KMS-11 (cell line): ENCODE results near the gene SLC16A6.
"Not testable (repeated sequence)": the region's sequence is repeated elsewhere in the genome, so short reads cannot be mapped to it uniquely, and the experiment has no call there.

Experiments
- H2AFZ ChIP-seq: fragments of 200-600 bp; sonication (generic); 2 replicates; pipeline ENCODE4 v1.6.1; 2016; ENCODE audit warnings: antibody characterized with exemption, mixed run types, low read depth
- H3K27ac ChIP-seq: fragments of 200-600 bp; sonication (generic); 2 replicates; pipeline ENCODE4 v1.6.1; 2016; ENCODE audit warnings: mild to moderate bottlenecking, mixed run types
- H3K27me3 ChIP-seq: fragments of 200-600 bp; sonication (generic); 2 replicates; pipeline ENCODE4 v1.6.1; 2017; ENCODE audit warnings: mild to moderate bottlenecking, low read depth, mixed run types, moderate library complexity; ENCODE audit not compliant: insufficient read depth
- H3K36me3 ChIP-seq: fragments of 200-600 bp; sonication (generic); 2 replicates; pipeline ENCODE4 v1.6.1; 2017; ENCODE audit warnings: mild to moderate bottlenecking, mixed run types; ENCODE audit not compliant: insufficient read depth
- H3K4me1 ChIP-seq: fragments of 200-600 bp; sonication (generic); 2 replicates; pipeline ENCODE4 v1.6.1; 2016; ENCODE audit warnings: mild to moderate bottlenecking, low read depth, mixed run types; ENCODE audit not compliant: poor library complexity, severe bottlenecking
- H3K4me2 ChIP-seq: fragments of 200-600 bp; sonication (generic); 2 replicates; pipeline ENCODE4 v1.7.0; 2016; ENCODE audit warnings: mild to moderate bottlenecking, mixed run types
- H3K4me3 ChIP-seq: fragments of 200-600 bp; sonication (generic); IDR thresholded peaks from 2 replicates; pipeline ENCODE4 v1.6.1; 2017; ENCODE audit warnings: low read depth, low read length, mixed read lengths; ENCODE audit not compliant: insufficient read depth
- H3K79me2 ChIP-seq: fragments of 200-600 bp; sonication (generic); 2 replicates; pipeline ENCODE4 v1.6.1; 2016; ENCODE audit warnings: low read depth, mixed run types; ENCODE audit not compliant: insufficient read depth
- H3K9ac ChIP-seq: fragments of 200-600 bp; sonication (generic); 2 replicates; pipeline ENCODE4 v1.6.1; 2016; ENCODE audit warnings: mild to moderate bottlenecking, mixed run types
- H4K20me1 ChIP-seq: fragments of 200-600 bp; sonication (generic); 2 replicates; pipeline ENCODE4 v1.6.1; 2016; ENCODE audit warnings: mild to moderate bottlenecking, mixed run types; ENCODE audit not compliant: insufficient read depth
- CTCF ChIP-seq: fragments of 200-600 bp; sonication (generic); conservative IDR thresholded peaks from 2 replicates; pipeline ENCODE4 v1.6.1; 2017; ENCODE audit warnings: low read depth, mild to moderate bottlenecking, antibody characterized with exemption, low read length, moderate library complexity, mixed read lengths

SLC16A6 gene

GRCh38 chr17:68225055-68225454, 65.9 kb downstream of the SLC16A6 start:
- H4K20me1 ChIP-seq, H3K4me1 ChIP-seq, H3K79me2 ChIP-seq, H2AFZ ChIP-seq, H3K9ac ChIP-seq, H3K4me3 ChIP-seq, H3K27ac ChIP-seq, H3K36me3 ChIP-seq, H3K27me3 ChIP-seq, H3K4me2 ChIP-seq: not testable (repeated sequence)

DNA sequence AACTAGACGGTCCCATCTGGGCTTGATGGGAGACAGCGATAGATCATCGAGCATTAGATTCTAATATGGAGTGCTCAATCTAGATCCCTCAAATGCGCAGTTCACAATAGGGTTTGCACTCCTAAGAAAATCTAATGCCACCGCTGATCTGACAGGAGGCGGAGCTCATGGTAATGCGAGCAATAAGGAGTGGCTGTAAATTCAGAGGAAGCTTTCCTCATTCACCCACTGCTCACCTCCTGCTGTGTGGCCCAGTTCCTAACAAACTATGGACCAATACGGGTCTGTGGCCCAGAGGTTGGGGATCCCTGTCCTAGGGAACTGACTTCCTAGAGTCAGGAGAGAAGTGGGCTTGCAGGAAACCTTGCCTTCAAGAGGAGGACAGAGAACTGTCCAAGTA, 68.3 kb downstream of the SLC16A6 start:
- Histone ChIP-seq H3K27me3 (no peaks in the 10 kb centered on the region), H3K4me2 (no peak overlapping the region), H3K9ac (no peak overlapping the region), H3K4me1 (no peaks in the 10 kb centered on the region), H3K79me2 (no peaks in the 10 kb centered on the region), H3K27ac (no peak overlapping the region), H3K4me3 (no peak overlapping the region), H3K36me3 (no peaks in the 10 kb centered on the region), H4K20me1 (no peaks in the 10 kb centered on the region), H2AFZ (no peak overlapping the region)
- TF ChIP-seq CTCF = no peak

GRCh38 chr17:68221786-68222185, 69.1 kb downstream of the SLC16A6 start:
- no peak for TF ChIP-seq CTCF
- no peaks in the 10 kb centered on the region for H3K79me2 ChIP-seq
- no peaks in the 10 kb centered on the region for H3K4me1 ChIP-seq
- H3K36me3 ChIP-seq = no peaks in the 10 kb centered on the region
- H3K27ac ChIP-seq = no peak overlapping the region
- H3K4me3 ChIP-seq = no peak overlapping the region
- no peaks in the 10 kb centered on the region for H3K27me3 ChIP-seq
- no peak overlapping the region for H3K4me2 ChIP-seq
- no peaks in the 10 kb centered on the region for H4K20me1 ChIP-seq
- H2AFZ ChIP-seq = no peak overlapping the region
- no peak overlapping the region for H3K9ac ChIP-seq

- not testable (repeated sequence) for H3K79me2 ChIP-seq, H3K9ac ChIP-seq, H3K4me3 ChIP-seq, H3K4me2 ChIP-seq, H3K4me1 ChIP-seq, H3K27ac ChIP-seq, H3K27me3 ChIP-seq, H3K36me3 ChIP-seq, H2AFZ ChIP-seq, H4K20me1 ChIP-seq
Measured at GRCh38 chr17:68220786-68221185, 70.1 kb downstream of the SLC16A6 start.

DNA sequence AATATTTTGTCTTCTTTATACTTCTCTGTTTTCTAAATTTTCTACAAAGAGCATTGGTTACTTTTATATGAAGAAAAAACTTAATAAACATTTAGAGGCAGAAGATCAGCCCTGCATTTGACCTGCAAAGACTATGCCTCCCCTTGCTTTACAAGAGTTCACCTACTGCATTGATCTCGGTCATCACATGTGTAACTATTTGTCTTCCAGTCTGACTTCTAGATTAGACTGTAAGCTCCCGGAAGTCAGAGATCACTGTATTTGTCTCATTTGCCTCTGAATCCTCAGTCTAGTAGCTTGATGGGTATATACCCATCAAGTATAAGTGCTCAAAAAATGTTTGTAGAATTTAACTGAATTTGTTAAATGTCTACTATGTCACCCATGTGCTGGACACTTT, 70.7 kb downstream of the SLC16A6 start:
- not testable (repeated sequence) for H3K4me1 ChIP-seq, H2AFZ ChIP-seq, H4K20me1 ChIP-seq, H3K4me3 ChIP-seq, H3K4me2 ChIP-seq, H3K27ac ChIP-seq, H3K79me2 ChIP-seq, H3K9ac ChIP-seq, H3K36me3 ChIP-seq, H3K27me3 ChIP-seq

DNA sequence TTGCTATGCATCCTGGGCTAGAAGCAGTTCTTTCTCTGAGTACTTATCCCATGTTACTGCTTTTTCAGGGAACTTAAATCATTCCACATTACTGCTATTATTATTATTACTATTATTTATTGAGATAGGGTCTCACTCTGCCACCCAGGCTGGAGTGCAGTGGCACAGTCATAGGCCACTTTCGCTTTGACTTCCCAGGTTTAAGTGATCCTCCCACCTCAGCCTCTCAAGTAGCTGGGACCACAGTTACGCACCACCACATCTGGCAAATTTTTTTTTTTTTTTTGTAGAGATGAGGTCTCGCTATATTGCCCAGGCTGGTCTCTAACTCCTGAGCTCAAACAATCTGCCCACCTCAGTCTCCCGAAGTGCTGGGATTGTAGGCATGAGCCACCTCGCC, 71.5 kb downstream of the SLC16A6 start:
- not testable (repeated sequence) for H3K36me3 ChIP-seq, H3K4me1 ChIP-seq, H3K4me2 ChIP-seq, H3K9ac ChIP-seq, H4K20me1 ChIP-seq, H2AFZ ChIP-seq, H3K27me3 ChIP-seq, H3K4me3 ChIP-seq, H3K27ac ChIP-seq, H3K79me2 ChIP-seq
